ENCODE data around the gene HSD17B7.
"Not testable (repeated sequence)": the region's sequence is repeated elsewhere in the genome, so short reads cannot be mapped to it uniquely, and the experiment has no call there.

The HSD17B7 gene

GRCh38 chr1:162756523-162756922, 34.0 kb upstream of the HSD17B7 start:
- no peak overlapping the region for H3K4me3 ChIP-seq (replicated peaks; ENCODE audit: low read depth, low read length)
- no peak for TF ChIP-seq CTCF (IDR thresholded peaks at IDR 0.05; ENCODE audit: low read depth, low read length, missing control alignments)
- peak; percentile 21 for DNase-seq (ENCODE audit: extremely low read depth, low read depth)

- no peak for TF ChIP-seq CTCF (IDR thresholded peaks at IDR 0.05; ENCODE audit: low read depth, low read length, missing control alignments)
- H3K4me3 ChIP-seq (replicated peaks; ENCODE audit: low read depth, low read length): no peak overlapping the region
- no peak for DNase-seq (ENCODE audit: extremely low read depth, low read depth)
Measured at GRCh38 chr1:162757476-162757875, 33.0 kb upstream of the HSD17B7 start.

- no peak for DNase-seq (ENCODE audit: extremely low read depth, low read depth)
- no peak for TF ChIP-seq CTCF (IDR thresholded peaks at IDR 0.05; ENCODE audit: low read depth, low read length, missing control alignments)
- no peak overlapping the region for H3K4me3 ChIP-seq (replicated peaks; ENCODE audit: low read depth, low read length)
Measured at GRCh38 chr1:162765788-162766187, 24.7 kb upstream of the HSD17B7 start.

GRCh38 chr1:162772571-162773154, 17.8 kb upstream of the HSD17B7 start:
- no peak for DNase-seq (ENCODE audit: extremely low read depth, low read depth)
- no peak overlapping the region for H3K4me3 ChIP-seq (replicated peaks; ENCODE audit: low read depth, low read length)
- TF ChIP-seq CTCF (IDR thresholded peaks at IDR 0.05; ENCODE audit: low read depth, low read length, missing control alignments): no peak

- TF ChIP-seq CTCF (IDR thresholded peaks at IDR 0.05; ENCODE audit: low read depth, low read length, missing control alignments): no peak
- H3K4me3 ChIP-seq (replicated peaks; ENCODE audit: low read depth, low read length): no peak overlapping the region
- no peak for DNase-seq (ENCODE audit: extremely low read depth, low read depth)
Measured at GRCh38 chr1:162774007-162774406, 16.5 kb upstream of the HSD17B7 start.

- no peak for TF ChIP-seq CTCF (IDR thresholded peaks at IDR 0.05; ENCODE audit: low read depth, low read length, missing control alignments)
- no peak for DNase-seq (ENCODE audit: extremely low read depth, low read depth)
- H3K4me3 ChIP-seq (replicated peaks; ENCODE audit: low read depth, low read length): no peak overlapping the region
Measured at GRCh38 chr1:162779043-162779442, 11.5 kb upstream of the HSD17B7 start.

GRCh38 chr1:162782671-162783070, 7.8 kb upstream of the HSD17B7 start:
- no peak overlapping the region for H3K4me3 ChIP-seq (replicated peaks; ENCODE audit: low read depth, low read length)
- DNase-seq (ENCODE audit: extremely low read depth, low read depth): no peak
- TF ChIP-seq CTCF (IDR thresholded peaks at IDR 0.05; ENCODE audit: low read depth, low read length, missing control alignments): no peak

- DNase-seq (ENCODE audit: extremely low read depth, low read depth): not testable (repeated sequence)
Measured at GRCh38 chr1:162784926-162785325, 5.6 kb upstream of the HSD17B7 start.

GRCh38 chr1:162788783-162789182, 1.7 kb upstream of the HSD17B7 start:
- DNase-seq (ENCODE audit: extremely low read depth, low read depth); H3K4me3 ChIP-seq (replicated peaks; ENCODE audit: low read depth, low read length): not testable (repeated sequence)

More at GRCh38 chr1:162784926-162785325, 5.6 kb upstream of the HSD17B7 start:
- H3K4me3 ChIP-seq (replicated peaks; ENCODE audit: low read depth, low read length): not testable (repeated sequence)

GRCh38 chr1:162790985-162791357, 469 bp downstream of the HSD17B7 start:
- peak overlapping the region; percentile 46 for H3K4me3 ChIP-seq (replicated peaks; ENCODE audit: low read depth, low read length)
- not testable (repeated sequence) for DNase-seq (ENCODE audit: extremely low read depth, low read depth)
